RWPE2 (cell line): ENCODE results near the gene NUMB.

Experiments
- ATAC-seq: fragments of 200-7000 bp; cut with Tn5 transposase; 3 replicates; pipeline ENCODE4 v1.9.1; 2021; ENCODE audit warnings: low read depth
- DNase-seq: peaks from one replicate; pipeline ENCODE4 v3.0.0-alpha.2; 2020; ENCODE audit warnings: low spot score
- H3K27ac ChIP-seq: fragments of 450-650 bp; 2 replicates; pipeline ENCODE4 v1.5.1; 2017; ENCODE audit warnings: mild to moderate bottlenecking; ENCODE audit not compliant: poor library complexity, severe bottlenecking
- H3K27me3 ChIP-seq: fragments of 250-450 bp; sonication (Bioruptor Pico); 2 replicates; pipeline ENCODE4 v1.5.1; 2021; ENCODE audit warnings: mild to moderate bottlenecking, moderate library complexity; ENCODE audit not compliant: insufficient read depth, poor library complexity, severe bottlenecking
- H3K36me3 ChIP-seq: fragments of 250-450 bp; sonication (Bioruptor Pico); 2 replicates; pipeline ENCODE4 v1.5.1; 2020; ENCODE audit warnings: low read depth, mild to moderate bottlenecking, moderate library complexity
- H3K4me1 ChIP-seq: fragments of 250-450 bp; sonication (Bioruptor Pico); 2 replicates; pipeline ENCODE4 v1.5.1; 2021; ENCODE audit warnings: mild to moderate bottlenecking, moderate library complexity; ENCODE audit not compliant: insufficient read depth, poor library complexity, severe bottlenecking
- H3K4me3 ChIP-seq: fragments of 250-450 bp; sonication (Bioruptor Pico); 2 replicates; pipeline ENCODE4 v1.5.1; 2021; ENCODE audit warnings: mild to moderate bottlenecking, moderate library complexity; ENCODE audit not compliant: severe bottlenecking
- H3K9me3 ChIP-seq: fragments of 250-450 bp; sonication (Bioruptor Pico); 2 replicates; pipeline ENCODE4 v1.5.1; 2021; ENCODE audit warnings: mild to moderate bottlenecking, moderate library complexity; ENCODE audit not compliant: severe bottlenecking
- CTCF ChIP-seq: fragments of 450-650 bp; IDR thresholded peaks from one replicate; pipeline ENCODE4 v1.5.1; 2017; ENCODE audit warnings: mild to moderate bottlenecking, moderate library complexity; ENCODE audit not compliant: poor library complexity, severe bottlenecking

The NUMB gene

GRCh38 chr14:73375861-73376260, 82.5 kb downstream of the NUMB start:
- no peak for TF ChIP-seq CTCF
- H3K27me3 ChIP-seq = no peaks in the 10 kb centered on the region
- no peaks in the 10 kb centered on the region for H3K36me3 ChIP-seq
- no peaks in the 10 kb centered on the region for H3K9me3 ChIP-seq
- H3K4me1 ChIP-seq = no peaks in the 10 kb centered on the region
- H3K27ac ChIP-seq = no peak overlapping the region
- DNase-seq (no peak), ATAC-seq (no peak)
- H3K4me3 ChIP-seq = no peak overlapping the region

GRCh38 chr14:73374218-73374617, 84.1 kb downstream of the NUMB start:
- ATAC-seq = no peak
- no peak for DNase-seq
- no peak overlapping the region for H3K27ac ChIP-seq
- no peak for TF ChIP-seq CTCF
- H3K36me3 ChIP-seq = peaks cover 7% of the 10 kb centered on the region; the same call in 1 of the 2 replicates
- no peak overlapping the region for H3K4me3 ChIP-seq
- no peaks in the 10 kb centered on the region for H3K9me3 ChIP-seq
- no peaks in the 10 kb centered on the region for H3K27me3 ChIP-seq
- no peaks in the 10 kb centered on the region for H3K4me1 ChIP-seq

- DNase-seq (no peak), ATAC-seq (no peak)
- Histone ChIP-seq H3K4me3 (no peak overlapping the region), H3K36me3 (peaks cover 7% of the 10 kb centered on the region; the same call in 1 of the 2 replicates), H3K27me3 (no peaks in the 10 kb centered on the region), H3K27ac (no peak overlapping the region), H3K9me3 (no peaks in the 10 kb centered on the region), H3K4me1 (no peaks in the 10 kb centered on the region)
- TF ChIP-seq CTCF = no peak
Observed at GRCh38 chr14:73372529-73372928, 85.8 kb downstream of the NUMB start.

- H3K4me1 ChIP-seq = no peaks in the 10 kb centered on the region
- no peak overlapping the region for H3K27ac ChIP-seq
- DNase-seq = no peak
- H3K36me3 ChIP-seq = peaks cover 15% of the 10 kb centered on the region
- H3K9me3 ChIP-seq = no peaks in the 10 kb centered on the region
- ATAC-seq = no peak
- TF ChIP-seq CTCF = no peak
- H3K27me3 ChIP-seq = no peaks in the 10 kb centered on the region
- no peak overlapping the region for H3K4me3 ChIP-seq
Observed at GRCh38 chr14:73370561-73370960, 87.8 kb downstream of the NUMB start.

GRCh38 chr14:73369428-73369827, 88.9 kb downstream of the NUMB start:
- TF ChIP-seq CTCF = no peak
- Histone ChIP-seq H3K27ac (no peak overlapping the region), H3K27me3 (no peaks in the 10 kb centered on the region), H3K4me3 (no peak overlapping the region), H3K36me3 (peaks cover 19% of the 10 kb centered on the region), H3K4me1 (no peaks in the 10 kb centered on the region), H3K9me3 (no peaks in the 10 kb centered on the region)
- ATAC-seq = no peak
- DNase-seq = no peak
